ENCODE data around the gene IFFO2. TPM values are rescaled to one million over a fixed set of nuclear protein-coding genes. Genes with fewer than 3 reads are reported as not detected.

The IFFO2 gene
- total and polyA plus RNA-seq, 2 of the 13 experiments (the other 11 are each of a cell fraction or from before 2014, with no cell fraction given) = 7.3 to 16.7 TPM

GRCh38 chr1:19000065-19000464, 43.6 kb upstream of the IFFO2 start:
- H4K20me1 ChIP-seq (ENCODE audit: insufficient read depth, low read length) = no peaks in the 10 kb centered on the region
- TF ChIP-seq RXRB (CRISPR knock-in tag; IDR thresholded peaks at IDR 0.05; ENCODE audit: borderline replicate concordance) (peak; percentile 25; the same call in 1 of the 2 replicates), SOX5 (CRISPR knock-in tag; IDR thresholded peaks at IDR 0.05; ENCODE audit: borderline replicate concordance) (peak; percentile 49; the same call in 1 of the 2 replicates), MAFF (IDR thresholded peaks at IDR 0.05; ENCODE audit: low read depth, low read length) (no peak), NCOA2 (CRISPR knock-in tag; IDR thresholded peaks at IDR 0.05) (0 out of 2 replicates have a peak, but pooled peaks have one; percentile 24), SOX13 (IDR thresholded peaks at IDR 0.05) (no peak), SOX13 (CRISPR knock-in tag; conservative IDR thresholded peaks at IDR 0.05 in 1 of 2, IDR thresholded peaks at IDR 0.05 in 1 of 2) (peak in 1 of 2 experiments; percentile 82; a peak in 2 of 4 replicates), ARID5B (CRISPR knock-in tag; IDR thresholded peaks at IDR 0.05) (0 out of 2 replicates have a peak, but pooled peaks have one; percentile 35), HES4 (CRISPR knock-in tag; IDR thresholded peaks at IDR 0.05; ENCODE audit: borderline replicate concordance) (no peak)
- WGBS (ENCODE audit: low lambda C conversion rate) = 24% methylated on average over 2 of the region's 2 CpGs
- H3K9me3 ChIP-seq (ENCODE audit: low read length) = peaks cover 17% of the 10 kb centered on the region
- H3K4me2 ChIP-seq (ENCODE audit: low read depth, low read length) = no peak overlapping the region
- H3K27ac ChIP-seq (ENCODE audit: extremely low read length, insufficient read depth, low read length) = no peak overlapping the region
- peaks cover 14% of the 10 kb centered on the region for H3K4me1 ChIP-seq (ENCODE audit: insufficient read depth, low read length)
- no peak overlapping the region for H3K4me3 ChIP-seq (replicated peaks in 1 of 3; ENCODE audit: insufficient read depth in 1 of 3, low read depth in 2 of 3, low read length in 3 of 3)
- no peaks in the 10 kb centered on the region for H3K27me3 ChIP-seq (ENCODE audit: control insufficient read depth in 1 of 2, insufficient read depth in 2 of 2, low read length in 2 of 2)
- no peak overlapping the region for H3K9ac ChIP-seq (ENCODE audit: insufficient read depth, low read depth, low read length)
- ATAC-seq = peak; percentile 57
- FAIRE-seq = peak; percentile 40
- no peaks in the 10 kb centered on the region for H3K36me3 ChIP-seq (replicated peaks in 1 of 2; ENCODE audit: control insufficient read depth in 1 of 2, insufficient read depth in 2 of 2, low read length in 2 of 2)
- peak; percentile 80 for DNase-seq (ENCODE audit: low spot score)
- ChIA-PET POLR2A (interaction anchor here (1.0 to 1.5 kb wide), 2 partner anchors 10 to 51 kb away, joined by 3 to 5 read pairs; no protein-coding TSS in a partner anchor), CTCF (ENCODE audit: low intra/inter-chr PET ratio, low total read pairs) (no interaction called here)
- no peaks in the 10 kb centered on the region for H3K79me2 ChIP-seq (ENCODE audit: insufficient read depth, low read length)
- in situ Hi-C loops (cut with HindIII; ENCODE audit: extremely low pct_ligation_motif_present, low pct_unique_long_range_greater_than_20kb) (no loop called here), intact Hi-C loops (cut with micrococcal nuclease; ENCODE audit: unreplicated experiment) (no loop called here)
- no TSS peak for BruUV-seq (replicated peaks)
- no peak overlapping the region for H2AFZ ChIP-seq (ENCODE audit: low read length)
